Peyer's patch (tissue), 4 donors: Measurements from ENCODE around the gene EPB41L4B. TPM values are rescaled to one million over a fixed set of nuclear protein-coding genes. Genes with fewer than 3 reads are reported as not detected.
A peak's percentile ranks its signal among the peaks of the same experiment; 100 is the strongest.

Experiments used
- DNase-seq, 3 donors: peaks; one replicate each; pipeline ENCODE4 v3.0.0-alpha.2; 2017 to 2019
- H3K27ac ChIP-seq, 4 donors: fragments of 200-600 bp; sonication (generic); one replicate each; pipeline ENCODE4 v1.5.1; 2016 to 2019
- H3K27me3 ChIP-seq, 2 donors: fragments of 200-600 bp; sonication (generic); one replicate each; pipeline ENCODE4 v1.5.1; 2019
- H3K36me3 ChIP-seq, 3 donors: fragments of 200-600 bp; sonication (generic); one replicate each; pipeline ENCODE4 v1.5.1; 2016 to 2019
- H3K4me1 ChIP-seq, 4 donors: fragments of 200-600 bp; sonication (generic); one replicate each; pipeline ENCODE4 v1.5.1; 2016 to 2019
- H3K4me3 ChIP-seq, 4 donors: fragments of 200-600 bp; sonication (generic); 1 replicate in 3 of 4; 2 replicates in 1 of 4; pipeline ENCODE4 v1.5.1; 2016 to 2019; ENCODE audit warnings: mild to moderate bottlenecking in 1 of 4
- H3K9me3 ChIP-seq, 4 donors: fragments of 200-600 bp; sonication (generic); one replicate each; pipeline ENCODE4 v1.5.1; 2016 to 2019; ENCODE audit warnings: mild to moderate bottlenecking in 1 of 4
- CTCF ChIP-seq, 6 experiments: fragments of 450-650 bp in 4 of 6; fragments of 200-600 bp in 2 of 6; sonication (generic) in 1 of 6; IDR thresholded peaks; one replicate each; pipeline ENCODE4 v1.5.1; 2017 to 2019; ENCODE audit warnings: antibody characterized with exemption in 6 of 6, mild to moderate bottlenecking in 3 of 6, moderate library complexity in 1 of 6
- POLR2A ChIP-seq, 2 donors: fragments of 450-650 bp; IDR thresholded peaks; one replicate each; pipeline ENCODE4 v1.5.1; 2017; ENCODE audit warnings: antibody characterized with exemption in 2 of 2, mild to moderate bottlenecking in 2 of 2, moderate library complexity in 2 of 2
- total RNA-seq, 4 donors: library from RNA; depleted of rRNA; stranded (reverse); fragments of >200 nt; gene quantifications; one replicate each; pipeline ENCODE4 v1.1.0, GENCODE V29; 2016

Gene EPB41L4B
- total RNA-seq, 4 donors from 2014 or later, result 20.6 to 135 (median 78.2) TPM

GRCh38 chr9:109297899-109298298, 23.0 kb downstream of the EPB41L4B start:
- TF ChIP-seq CTCF (IDR thresholded peaks at IDR 0.05), result no peak
- no peaks in the 10 kb centered on the region for H3K36me3 ChIP-seq
- no peaks in the 10 kb centered on the region for H3K27me3 ChIP-seq
- H3K27ac ChIP-seq, result peak overlapping the region in 2 of 4 donors; percentile 42 to 55
- H3K9me3 ChIP-seq, result no peaks in the 10 kb centered on the region
- H3K4me3 ChIP-seq, result no peak overlapping the region
- DNase-seq, result no peak
- H3K4me1 ChIP-seq, result peaks cover 0 to 18% (median 0%) of the 10 kb centered on the region in 4 donors

GRCh38 chr9:109295221-109296130, 25.4 kb downstream of the EPB41L4B start:
- Histone ChIP-seq H3K27ac (peak overlapping the region in 2 of 4 donors; percentile 14 to 17), H3K9me3 (no peaks in the 10 kb centered on the region), H3K4me3 (no peak overlapping the region), H3K36me3 (no peaks in the 10 kb centered on the region), H3K27me3 (no peaks in the 10 kb centered on the region), H3K4me1 (peaks cover 0 to 18% (median 0%) of the 10 kb centered on the region in 4 donors)
- TF ChIP-seq POLR2A (IDR thresholded peaks at IDR 0.05) (no peak), CTCF (IDR thresholded peaks at IDR 0.05) (no peak)
- DNase-seq, result no peak

DNA sequence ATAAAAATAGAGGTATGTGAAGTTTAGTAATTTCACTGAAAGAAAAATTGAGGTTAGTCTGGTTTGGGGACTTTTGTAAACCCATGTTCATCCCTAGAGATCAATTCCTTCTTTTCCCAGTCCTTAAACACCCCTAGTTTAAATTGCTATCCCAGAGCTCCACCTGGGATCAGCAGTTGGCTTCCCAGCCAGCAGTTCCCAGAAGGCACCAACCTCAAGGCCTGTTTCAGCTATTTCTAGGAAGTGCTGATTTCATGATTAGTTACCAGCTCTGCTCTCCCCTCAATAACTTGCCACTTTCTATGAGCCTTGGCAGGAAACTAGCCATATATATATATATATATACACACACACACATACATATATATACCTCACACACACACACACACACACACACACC, 30.5 kb downstream of the EPB41L4B start:
- Histone ChIP-seq H3K27me3 (no peaks in the 10 kb centered on the region), H3K36me3 (no peaks in the 10 kb centered on the region), H3K9me3 (no peaks in the 10 kb centered on the region), H3K27ac (no peak overlapping the region), H3K4me3 (no peak overlapping the region), H3K4me1 (peaks cover 0 to 15% (median 0%) of the 10 kb centered on the region in 4 donors)
- TF ChIP-seq CTCF (IDR thresholded peaks at IDR 0.05) (no peak), POLR2A (IDR thresholded peaks at IDR 0.05) (no peak)
- no peak for DNase-seq

GRCh38 chr9:109289931-109290330, 30.9 kb downstream of the EPB41L4B start:
- no peak overlapping the region for H3K27ac ChIP-seq
- no peak overlapping the region for H3K4me3 ChIP-seq
- no peaks in the 10 kb centered on the region for H3K27me3 ChIP-seq
- peaks cover 0 to 11% (median 0%) of the 10 kb centered on the region in 4 donors for H3K4me1 ChIP-seq
- no peaks in the 10 kb centered on the region for H3K9me3 ChIP-seq
- TF ChIP-seq POLR2A (IDR thresholded peaks at IDR 0.05), result no peak
- TF ChIP-seq CTCF (IDR thresholded peaks at IDR 0.05), result no peak
- DNase-seq, result no peak
- no peaks in the 10 kb centered on the region for H3K36me3 ChIP-seq

DNA sequence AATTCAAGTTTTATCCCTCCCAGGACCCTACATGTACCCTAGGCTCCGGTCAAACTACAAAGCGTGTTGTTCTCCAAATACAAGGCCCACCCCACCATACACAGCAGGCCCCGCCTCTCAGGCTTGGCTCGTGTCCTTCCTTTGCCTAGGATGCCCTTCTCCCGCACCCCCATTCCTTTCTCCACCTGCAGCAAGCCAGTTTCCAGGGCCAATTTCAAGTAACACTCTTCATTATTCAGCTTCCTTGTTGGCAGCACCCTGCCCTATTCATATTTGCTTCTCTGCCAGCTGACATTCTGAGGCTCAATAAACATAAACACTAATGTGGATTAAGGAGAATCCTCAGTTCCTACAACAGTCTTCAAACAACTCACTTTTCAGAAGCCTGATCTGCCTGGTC, 31.7 kb downstream of the EPB41L4B start:
- no peak overlapping the region for H3K4me3 ChIP-seq
- TF ChIP-seq CTCF (IDR thresholded peaks at IDR 0.05), result no peak
- TF ChIP-seq POLR2A (IDR thresholded peaks at IDR 0.05), result no peak
- no peaks in the 10 kb centered on the region for H3K9me3 ChIP-seq
- no peak for DNase-seq
- H3K36me3 ChIP-seq, result no peaks in the 10 kb centered on the region
- no peaks in the 10 kb centered on the region for H3K27me3 ChIP-seq
- peaks cover 0 to 10% (median 0%) of the 10 kb centered on the region in 4 donors for H3K4me1 ChIP-seq
- H3K27ac ChIP-seq, result no peak overlapping the region
